Measurements from ENCODE around the gene CFAP299.
"Not testable (repeated sequence)": the region's sequence is repeated elsewhere in the genome, so short reads cannot be mapped to it uniquely, and the experiment has no call there.

GRCh38 chr4:80290665-80291064 lies 44.9 kb upstream of the CFAP299 start:
- TF ChIP-seq, protein P1, sequence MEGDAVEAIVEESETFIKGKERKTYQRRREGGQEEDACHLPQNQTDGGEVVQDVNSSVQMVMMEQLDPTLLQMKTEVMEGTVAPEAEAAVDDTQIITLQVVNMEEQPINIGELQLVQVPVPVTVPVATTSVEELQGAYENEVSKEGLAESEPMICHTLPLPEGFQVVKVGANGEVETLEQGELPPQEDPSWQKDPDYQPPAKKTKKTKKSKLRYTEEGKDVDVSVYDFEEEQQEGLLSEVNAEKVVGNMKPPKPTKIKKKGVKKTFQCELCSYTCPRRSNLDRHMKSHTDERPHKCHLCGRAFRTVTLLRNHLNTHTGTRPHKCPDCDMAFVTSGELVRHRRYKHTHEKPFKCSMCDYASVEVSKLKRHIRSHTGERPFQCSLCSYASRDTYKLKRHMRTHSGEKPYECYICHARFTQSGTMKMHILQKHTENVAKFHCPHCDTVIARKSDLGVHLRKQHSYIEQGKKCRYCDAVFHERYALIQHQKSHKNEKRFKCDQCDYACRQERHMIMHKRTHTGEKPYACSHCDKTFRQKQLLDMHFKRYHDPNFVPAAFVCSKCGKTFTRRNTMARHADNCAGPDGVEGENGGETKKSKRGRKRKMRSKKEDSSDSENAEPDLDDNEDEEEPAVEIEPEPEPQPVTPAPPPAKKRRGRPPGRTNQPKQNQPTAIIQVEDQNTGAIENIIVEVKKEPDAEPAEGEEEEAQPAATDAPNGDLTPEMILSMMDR (conservative IDR thresholded peaks at IDR 0.05; ENCODE audit: low read length) = not testable (repeated sequence)
- TF ChIP-seq EZH2phosphoT487 (IDR thresholded peaks at IDR 0.05; ENCODE audit: borderline replicate concordance) = not testable (repeated sequence)

Measured in Loucy (cell line).